Lower lobe of right lung (tissue), 2 donors: ENCODE data around the gene BLM. TPM values are rescaled to one million over a fixed set of nuclear protein-coding genes. Genes with fewer than 3 reads are reported as not detected.

Experiments used
- ATAC-seq, 2 donors: fragments of 200-7000 bp; cut with Tn5 transposase; one replicate each; pipeline ENCODE4 v1.9.1; 2020 to 2022; ENCODE audit warnings: mild to moderate bottlenecking in 2 of 2, moderate library complexity in 2 of 2
- DNase-seq: peaks from one replicate; pipeline ENCODE4 v3.0.0-alpha.2; 2020
- H3K27ac ChIP-seq: fragments of 200-600 bp; one replicate; pipeline ENCODE4 v1.8.0; 2022
- H3K27me3 ChIP-seq: fragments of 200-600 bp; one replicate; pipeline ENCODE4 v1.8.0; 2022; ENCODE audit warnings: low read depth
- H3K36me3 ChIP-seq: fragments of 200-600 bp; one replicate; pipeline ENCODE4 v1.8.0; 2022; ENCODE audit warnings: mild to moderate bottlenecking
- H3K4me1 ChIP-seq: fragments of 200-600 bp; one replicate; pipeline ENCODE4 v1.8.0; 2022
- H3K4me3 ChIP-seq: fragments of 200-600 bp; one replicate; pipeline ENCODE4 v1.8.0; 2022; ENCODE audit warnings: mild to moderate bottlenecking
- H3K9me3 ChIP-seq: fragments of 200-600 bp; one replicate; pipeline ENCODE4 v1.8.0; 2022
- intact Hi-C: fragments of 100-400 bp; cut with DNase I; formaldehyde crosslinking; loops from one replicate; pipeline ENCODE4 v1.11.0; 2022
- total RNA-seq: library from RNA; stranded (reverse); fragmentation: NEBNext Ultra II Directional; extraction: Animal tissue kit (Norgen Biotek cat#: 25700); gene quantifications from one replicate; pipeline ENCODE4 v1.2.1, GENCODE V29; 2021
- TF ChIP-seq, protein P1 (sequence below): fragments of 200-600 bp; IDR thresholded peaks from one replicate; pipeline ENCODE4 v1.8.0; 2022; ENCODE audit warnings: antibody characterized with exemption, mild to moderate bottlenecking
- donor health status: DM: no; HTN: yes; CAD: no; lungs with severe emphysema.

BLM gene
- total RNA-seq, 1 donor from 2014 or later: 2.0 TPM

DNA sequence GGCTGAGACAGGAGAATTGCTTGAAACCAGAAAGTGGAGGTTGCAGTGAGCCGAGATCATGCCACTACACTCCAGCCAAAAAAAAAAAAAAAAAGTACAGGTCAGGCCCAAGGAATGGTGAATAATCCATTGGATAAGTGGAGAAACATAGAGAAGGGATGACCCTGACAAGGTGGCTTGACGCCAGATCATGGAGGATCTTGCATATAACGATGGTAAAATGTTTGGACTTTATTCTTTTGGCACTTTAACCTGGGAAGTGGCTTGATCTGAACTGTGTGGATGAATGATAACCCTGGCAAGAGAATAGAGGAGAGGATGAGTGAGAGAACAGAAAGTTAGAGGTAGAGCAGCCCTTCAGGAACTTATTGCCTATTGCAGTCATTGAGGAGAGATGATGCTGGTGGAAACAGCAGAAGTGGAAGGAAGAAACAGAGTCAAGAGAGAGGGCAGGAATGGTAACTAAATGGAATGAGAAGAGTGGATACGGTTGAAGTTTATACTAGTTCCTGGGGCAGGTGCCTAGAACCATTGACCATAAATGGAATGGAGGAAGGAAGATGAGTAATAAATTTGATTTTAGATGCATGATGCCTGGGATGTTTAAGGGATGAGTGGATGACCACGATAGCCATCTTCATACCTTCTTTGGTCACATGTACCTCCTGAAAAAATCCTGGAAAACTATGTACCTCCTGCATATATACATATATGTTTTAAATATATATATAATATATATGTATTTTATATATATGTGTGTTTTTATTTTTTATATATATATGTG lies 57.8 kb downstream of the BLM start:
- intact Hi-C loops: no loop called here
- TF ChIP-seq, protein P1, sequence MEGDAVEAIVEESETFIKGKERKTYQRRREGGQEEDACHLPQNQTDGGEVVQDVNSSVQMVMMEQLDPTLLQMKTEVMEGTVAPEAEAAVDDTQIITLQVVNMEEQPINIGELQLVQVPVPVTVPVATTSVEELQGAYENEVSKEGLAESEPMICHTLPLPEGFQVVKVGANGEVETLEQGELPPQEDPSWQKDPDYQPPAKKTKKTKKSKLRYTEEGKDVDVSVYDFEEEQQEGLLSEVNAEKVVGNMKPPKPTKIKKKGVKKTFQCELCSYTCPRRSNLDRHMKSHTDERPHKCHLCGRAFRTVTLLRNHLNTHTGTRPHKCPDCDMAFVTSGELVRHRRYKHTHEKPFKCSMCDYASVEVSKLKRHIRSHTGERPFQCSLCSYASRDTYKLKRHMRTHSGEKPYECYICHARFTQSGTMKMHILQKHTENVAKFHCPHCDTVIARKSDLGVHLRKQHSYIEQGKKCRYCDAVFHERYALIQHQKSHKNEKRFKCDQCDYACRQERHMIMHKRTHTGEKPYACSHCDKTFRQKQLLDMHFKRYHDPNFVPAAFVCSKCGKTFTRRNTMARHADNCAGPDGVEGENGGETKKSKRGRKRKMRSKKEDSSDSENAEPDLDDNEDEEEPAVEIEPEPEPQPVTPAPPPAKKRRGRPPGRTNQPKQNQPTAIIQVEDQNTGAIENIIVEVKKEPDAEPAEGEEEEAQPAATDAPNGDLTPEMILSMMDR: no peak
- ATAC-seq: no peak

DNA sequence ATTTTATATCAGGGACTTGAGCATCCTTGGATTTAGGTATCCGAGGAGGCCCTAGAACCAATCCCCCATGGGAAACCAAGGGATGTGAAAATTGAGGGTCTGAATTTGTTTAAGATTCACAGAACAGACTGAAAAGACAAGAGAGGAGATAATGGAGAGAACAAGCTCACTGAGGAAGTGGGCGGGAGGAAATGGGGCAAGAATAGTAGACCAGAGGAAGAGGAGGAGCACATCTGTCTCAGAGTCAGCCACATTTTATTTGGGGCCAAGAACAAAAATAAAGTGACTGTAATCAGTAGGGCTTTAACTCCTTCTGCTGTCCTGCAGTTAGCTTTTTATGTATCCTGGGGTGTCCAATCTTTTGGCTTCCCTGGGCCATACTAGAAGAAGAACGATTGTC lies 63.8 kb downstream of the BLM start:
- H3K27ac ChIP-seq: no peak overlapping the region
- H3K27me3 ChIP-seq: no peaks in the 10 kb centered on the region
- H3K9me3 ChIP-seq: no peaks in the 10 kb centered on the region
- peaks cover 14% of the 10 kb centered on the region for H3K4me1 ChIP-seq
- TF ChIP-seq, protein P1: no peak
- H3K36me3 ChIP-seq: no peaks in the 10 kb centered on the region
- ATAC-seq (peak in 1 of 2 donors; percentile 46), DNase-seq (no peak)
- intact Hi-C loops: no loop called here
- no peak overlapping the region for H3K4me3 ChIP-seq

More for the DNA sequence above, 57.8 kb downstream of the BLM start:
- DNase-seq: no peak
- no peaks in the 10 kb centered on the region for H3K9me3 ChIP-seq
- H3K27ac ChIP-seq: no peak overlapping the region
- no peaks in the 10 kb centered on the region for H3K4me1 ChIP-seq
- H3K36me3 ChIP-seq: no peaks in the 10 kb centered on the region
- H3K27me3 ChIP-seq: no peaks in the 10 kb centered on the region
- no peak overlapping the region for H3K4me3 ChIP-seq

DNA sequence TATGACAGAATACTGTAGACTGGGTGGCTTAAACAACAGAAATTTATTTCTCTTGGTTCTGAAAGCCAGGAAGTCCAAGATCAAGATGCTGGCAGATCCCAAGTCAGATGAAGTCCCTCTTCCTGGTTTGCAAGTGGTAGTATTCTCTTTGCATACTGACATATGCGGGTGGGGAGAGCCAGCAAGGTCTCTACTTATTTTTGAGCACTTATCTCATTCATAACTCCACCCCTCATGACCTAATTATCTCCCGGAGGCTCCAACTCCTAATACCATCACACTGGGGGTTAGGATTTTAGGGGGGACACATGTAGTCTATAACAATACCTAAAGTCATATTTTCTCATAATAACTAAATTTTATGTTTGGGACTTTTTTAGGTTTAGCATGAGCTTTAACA lies 65.3 kb downstream of the BLM start:
- Histone ChIP-seq H3K27ac (no peak overlapping the region), H3K4me3 (no peak overlapping the region), H3K27me3 (no peaks in the 10 kb centered on the region), H3K36me3 (no peaks in the 10 kb centered on the region), H3K9me3 (no peaks in the 10 kb centered on the region), H3K4me1 (peaks cover 14% of the 10 kb centered on the region)
- DNase-seq (no peak), ATAC-seq (no peak)
- intact Hi-C loops: no loop called here
- TF ChIP-seq, protein P1: no peak

DNA sequence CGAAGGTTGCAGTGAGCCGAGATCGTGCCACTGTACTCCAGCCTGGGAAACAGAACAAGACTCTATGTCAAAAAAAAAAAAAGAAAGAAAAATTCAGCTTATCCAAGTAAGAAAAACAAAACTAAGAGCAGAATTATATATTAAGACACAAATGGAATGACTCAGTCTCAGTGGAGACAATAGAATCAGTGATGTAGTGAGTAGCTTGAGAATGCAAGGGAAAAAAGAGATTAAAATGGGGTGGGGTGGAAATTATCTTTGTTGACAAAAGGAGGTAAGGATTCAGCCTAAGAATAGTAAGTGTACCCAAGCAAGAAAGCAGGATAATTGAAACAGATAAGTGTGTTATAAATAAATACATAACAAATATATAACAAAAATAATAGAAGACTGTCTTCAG lies 70.7 kb downstream of the BLM start:
- Histone ChIP-seq H3K4me1 (no peaks in the 10 kb centered on the region), H3K9me3 (no peaks in the 10 kb centered on the region), H3K36me3 (no peaks in the 10 kb centered on the region), H3K4me3 (no peak overlapping the region), H3K27me3 (no peaks in the 10 kb centered on the region), H3K27ac (no peak overlapping the region)
- DNase-seq: no peak
- no peak for ATAC-seq
- intact Hi-C loops: no loop called here
- TF ChIP-seq, protein P1: no peak

DNA sequence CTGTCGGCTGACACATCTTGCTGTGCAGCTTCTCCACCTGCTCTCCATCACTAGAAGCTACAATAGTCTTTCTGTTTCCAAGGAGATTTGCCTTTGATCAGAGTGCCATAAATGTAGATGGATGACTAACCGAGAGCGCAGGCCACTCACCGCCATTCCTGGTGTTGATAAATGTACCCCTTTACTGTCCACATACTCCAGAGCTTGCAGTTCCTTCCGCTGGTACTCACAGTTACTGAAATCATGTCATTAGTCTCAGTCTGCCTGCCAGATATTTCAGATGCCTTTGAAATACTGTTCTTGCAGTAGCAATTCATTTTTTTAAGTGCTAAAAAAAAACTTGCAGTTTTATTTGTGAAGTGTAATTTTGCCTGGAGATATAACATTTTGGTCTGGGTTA lies 72.3 kb downstream of the BLM start:
- H3K27ac ChIP-seq: no peak overlapping the region
- intact Hi-C loops: no loop called here
- ATAC-seq: no peak

More for the DNA sequence above, 72.3 kb downstream of the BLM start:
- Histone ChIP-seq H3K27me3 (no peaks in the 10 kb centered on the region), H3K4me1 (no peaks in the 10 kb centered on the region), H3K9me3 (no peaks in the 10 kb centered on the region), H3K4me3 (no peak overlapping the region), H3K36me3 (no peaks in the 10 kb centered on the region)
- TF ChIP-seq, protein P1: no peak
- DNase-seq: no peak
